ENCODE results near the gene LVRN. TPM values are rescaled to one million over a fixed set of nuclear protein-coding genes. Genes with fewer than 3 reads are reported as not detected.
"Not testable (repeated sequence)": the region's sequence is repeated elsewhere in the genome, so short reads cannot be mapped to it uniquely, and the experiment has no call there.

The LVRN gene, protein sequence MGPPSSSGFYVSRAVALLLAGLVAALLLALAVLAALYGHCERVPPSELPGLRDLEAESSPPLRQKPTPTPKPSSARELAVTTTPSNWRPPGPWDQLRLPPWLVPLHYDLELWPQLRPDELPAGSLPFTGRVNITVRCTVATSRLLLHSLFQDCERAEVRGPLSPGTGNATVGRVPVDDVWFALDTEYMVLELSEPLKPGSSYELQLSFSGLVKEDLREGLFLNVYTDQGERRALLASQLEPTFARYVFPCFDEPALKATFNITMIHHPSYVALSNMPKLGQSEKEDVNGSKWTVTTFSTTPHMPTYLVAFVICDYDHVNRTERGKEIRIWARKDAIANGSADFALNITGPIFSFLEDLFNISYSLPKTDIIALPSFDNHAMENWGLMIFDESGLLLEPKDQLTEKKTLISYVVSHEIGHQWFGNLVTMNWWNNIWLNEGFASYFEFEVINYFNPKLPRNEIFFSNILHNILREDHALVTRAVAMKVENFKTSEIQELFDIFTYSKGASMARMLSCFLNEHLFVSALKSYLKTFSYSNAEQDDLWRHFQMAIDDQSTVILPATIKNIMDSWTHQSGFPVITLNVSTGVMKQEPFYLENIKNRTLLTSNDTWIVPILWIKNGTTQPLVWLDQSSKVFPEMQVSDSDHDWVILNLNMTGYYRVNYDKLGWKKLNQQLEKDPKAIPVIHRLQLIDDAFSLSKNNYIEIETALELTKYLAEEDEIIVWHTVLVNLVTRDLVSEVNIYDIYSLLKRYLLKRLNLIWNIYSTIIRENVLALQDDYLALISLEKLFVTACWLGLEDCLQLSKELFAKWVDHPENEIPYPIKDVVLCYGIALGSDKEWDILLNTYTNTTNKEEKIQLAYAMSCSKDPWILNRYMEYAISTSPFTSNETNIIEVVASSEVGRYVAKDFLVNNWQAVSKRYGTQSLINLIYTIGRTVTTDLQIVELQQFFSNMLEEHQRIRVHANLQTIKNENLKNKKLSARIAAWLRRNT
- total RNA-seq: 15.9 TPM
- long read RNA-seq, full-length matches to known transcripts: 1 of 31 reads
- long read RNA-seq, partial matches to known transcripts: 9 of 31 reads
- long read RNA-seq, other reads (novel, unspliced or antisense): 21 of 31 reads

DNA sequence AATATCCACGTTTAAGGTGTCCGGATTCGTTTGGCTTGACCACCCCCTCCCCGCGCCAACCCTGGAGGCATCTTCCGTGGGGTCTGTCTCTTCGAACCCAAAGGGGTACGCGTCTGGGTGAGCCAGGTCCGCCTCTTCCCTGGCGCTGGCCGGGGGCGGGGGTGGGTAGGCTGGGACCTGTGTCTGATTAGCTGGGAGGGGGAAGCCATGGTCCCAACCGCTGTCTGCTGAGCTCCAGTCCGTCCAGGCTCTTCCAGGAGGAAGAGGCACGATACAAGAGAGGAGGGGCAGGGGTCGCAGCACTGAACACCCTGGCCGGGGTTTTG is at the start of gene LVRN:
Gene LVRN, plus strand, starts transcription at position 237 of the 326 bp plus-strand sequence. CDS start 143 bp downstream, outside the sequence.
- DNase-seq (ENCODE audit: low spot score): no peak

DNA sequence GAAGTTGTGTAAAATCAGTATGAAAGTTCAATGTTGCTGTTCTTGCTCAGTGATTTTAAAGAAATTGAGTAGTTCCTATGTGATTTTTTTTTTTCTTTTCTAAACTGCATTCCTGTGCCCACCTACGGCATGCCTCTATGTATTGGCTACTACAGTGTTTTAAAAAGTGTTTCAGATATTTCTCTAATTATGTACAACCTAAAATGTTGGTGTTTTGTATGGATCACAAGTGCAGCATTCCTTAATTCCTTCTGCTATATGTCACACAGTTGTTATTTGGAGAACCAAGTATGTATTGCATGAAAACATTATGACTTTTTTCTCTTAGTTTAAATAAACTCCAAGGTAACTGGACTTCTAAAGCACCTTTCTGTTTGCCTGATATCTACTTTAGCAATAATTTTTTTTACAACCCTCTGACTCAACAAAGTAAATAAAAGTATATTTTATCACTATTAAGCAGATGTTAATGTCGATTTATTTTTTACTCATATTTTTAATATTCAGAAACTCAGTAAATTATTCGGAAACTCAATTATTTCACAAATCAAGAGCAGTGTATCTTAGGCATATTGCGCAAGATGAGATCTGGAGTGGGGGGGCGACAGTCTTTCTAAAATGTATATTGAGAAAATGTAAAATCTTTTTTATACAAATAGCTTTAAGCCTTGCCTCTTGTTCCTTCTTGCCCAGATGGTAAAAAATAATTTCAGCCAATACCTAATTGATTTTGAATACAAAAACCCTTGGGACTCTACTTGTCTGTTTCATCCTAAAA is 48.5 kb upstream of the LVRN start:
- not testable (repeated sequence) for DNase-seq (ENCODE audit: low spot score)

DNA sequence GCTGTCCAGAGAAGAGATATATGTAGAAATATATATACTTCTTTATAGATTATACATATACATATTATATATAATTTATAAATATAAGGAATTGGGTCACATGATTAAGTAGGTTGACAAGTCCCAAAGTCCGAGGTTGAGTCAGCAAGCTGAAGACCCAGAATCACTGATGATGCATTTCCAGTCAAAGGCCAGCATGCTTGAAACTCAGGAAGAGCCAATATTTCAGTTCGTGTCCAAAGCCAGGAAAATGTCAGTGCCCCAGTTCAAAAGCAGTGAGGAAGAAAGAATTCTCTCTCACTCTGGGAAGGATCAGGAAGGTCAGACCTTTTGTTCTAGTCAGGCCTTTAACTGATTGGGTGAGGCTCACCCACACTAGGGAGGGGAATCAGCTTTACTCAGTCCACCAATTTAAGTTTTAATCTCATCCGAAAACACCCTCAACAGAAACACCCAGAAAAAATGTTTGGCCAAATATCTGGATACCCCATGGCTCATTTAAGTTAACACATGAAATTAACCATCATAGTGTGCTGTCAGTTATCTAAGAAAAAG is 42.0 kb upstream of the LVRN start:
- DNase-seq (ENCODE audit: low spot score): no peak

DNA sequence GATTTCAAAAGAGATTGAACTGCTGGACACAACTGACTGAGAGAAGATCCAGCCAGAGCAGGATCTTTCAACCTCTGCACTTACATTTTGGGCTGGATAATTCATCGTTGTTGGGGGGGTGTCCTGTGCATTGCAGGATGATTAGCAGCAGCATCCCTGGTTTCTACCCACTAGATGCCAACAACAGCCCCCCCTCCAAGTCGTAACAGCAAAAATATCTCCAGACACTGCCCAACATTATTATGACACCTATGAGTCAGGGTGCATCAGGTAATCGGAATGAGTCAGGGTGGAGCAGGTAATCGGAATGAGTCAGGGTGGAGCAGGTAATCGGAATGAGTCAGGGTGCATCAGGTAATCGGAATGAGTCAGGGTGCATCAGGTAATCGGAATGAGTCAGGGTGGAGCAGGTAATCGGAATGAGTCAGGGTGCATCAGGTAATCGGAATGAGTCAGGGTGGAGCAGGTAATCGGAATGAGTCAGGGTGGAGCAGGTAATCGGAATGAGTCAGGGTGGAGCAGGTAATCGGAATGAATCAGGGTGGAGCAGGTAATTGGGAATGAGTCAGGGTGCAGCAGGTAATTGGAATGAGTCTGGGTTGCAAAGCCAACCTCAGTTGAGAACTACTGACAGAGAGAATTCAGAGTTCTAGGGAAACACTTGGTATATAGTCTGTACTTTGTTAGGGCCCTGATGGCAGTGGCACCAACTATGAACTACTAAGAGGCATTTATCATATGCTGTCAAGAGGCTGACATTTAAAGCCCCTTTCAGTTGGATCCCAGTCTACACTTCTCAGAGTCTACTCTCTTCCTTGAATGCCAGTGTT is 33.5 kb upstream of the LVRN start:
- DNase-seq (ENCODE audit: low spot score): not testable (repeated sequence)

DNA sequence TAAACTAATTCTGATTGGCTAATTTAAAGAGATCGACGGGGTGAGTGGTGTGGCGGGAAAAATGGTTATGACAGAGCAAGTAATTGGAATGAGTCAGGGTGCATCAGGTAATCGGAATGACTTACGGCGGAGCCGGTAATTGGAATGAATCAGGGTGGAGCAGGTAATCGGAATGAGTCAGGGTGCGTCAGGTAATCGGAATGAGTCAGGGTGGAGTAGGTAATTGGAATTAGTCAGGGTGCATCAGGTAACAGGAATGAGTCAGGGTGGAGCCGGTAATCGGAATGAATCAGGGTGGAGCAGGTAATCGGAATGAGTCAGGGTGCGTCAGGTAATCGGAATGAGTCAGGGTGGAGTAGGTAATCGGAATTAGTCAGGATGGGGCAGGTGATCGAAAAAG is 32.1 kb upstream of the LVRN start:
- DNase-seq (ENCODE audit: low spot score): not testable (repeated sequence)

DNA sequence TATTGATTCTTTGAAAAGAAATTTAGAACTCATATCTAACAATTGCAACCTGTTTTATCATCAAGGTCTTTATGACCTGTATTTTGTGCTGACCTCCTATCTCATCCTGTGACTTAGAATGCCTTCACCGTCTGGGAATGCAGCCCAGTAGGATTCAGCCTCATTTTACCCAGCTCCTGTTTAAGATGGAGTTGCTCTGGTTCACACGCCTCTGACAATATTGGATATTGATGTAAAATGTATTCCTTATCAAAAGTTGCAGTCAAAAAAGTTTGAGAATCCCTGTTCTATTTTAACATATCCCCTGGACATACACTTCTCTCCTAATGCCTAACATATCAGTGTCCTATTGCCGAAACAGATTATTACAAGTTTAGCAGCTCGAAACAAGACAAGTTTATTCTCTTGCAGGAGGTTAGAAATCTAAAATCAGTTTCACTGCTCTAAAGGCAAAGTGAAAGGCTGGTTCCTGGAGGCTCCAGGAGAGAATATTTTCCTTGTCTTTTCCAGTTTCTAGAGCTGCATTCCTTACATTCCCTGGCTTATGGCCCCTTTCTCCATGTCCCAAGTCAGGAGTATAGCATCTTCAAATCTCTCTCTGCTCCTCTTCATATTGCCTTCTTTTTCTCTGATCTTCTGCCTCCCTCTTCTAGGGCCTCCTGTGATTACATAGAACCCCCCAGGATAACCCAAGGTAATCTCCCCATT is 31.5 kb upstream of the LVRN start:
- no peak for DNase-seq (ENCODE audit: low spot score)

DNA sequence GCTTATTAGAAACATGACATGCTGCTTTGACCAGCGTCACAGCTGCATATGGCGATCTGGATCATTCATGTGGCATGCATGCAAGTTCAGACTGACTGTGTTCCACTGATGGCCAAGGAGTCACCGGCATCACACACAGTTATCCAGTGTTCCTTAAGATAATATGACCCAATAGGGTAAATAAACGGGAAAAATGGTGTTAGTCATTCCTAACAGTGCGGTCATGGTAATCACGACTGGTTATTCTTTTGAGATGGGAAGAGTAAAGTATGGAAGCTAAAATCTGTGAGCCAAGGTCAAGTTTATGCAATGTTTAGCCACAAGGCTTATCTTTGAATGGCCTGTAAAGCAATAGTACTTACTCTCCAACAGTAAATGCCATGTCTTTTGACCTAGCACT is 29.3 kb upstream of the LVRN start:
- DNase-seq (ENCODE audit: low spot score): no peak

DNA sequence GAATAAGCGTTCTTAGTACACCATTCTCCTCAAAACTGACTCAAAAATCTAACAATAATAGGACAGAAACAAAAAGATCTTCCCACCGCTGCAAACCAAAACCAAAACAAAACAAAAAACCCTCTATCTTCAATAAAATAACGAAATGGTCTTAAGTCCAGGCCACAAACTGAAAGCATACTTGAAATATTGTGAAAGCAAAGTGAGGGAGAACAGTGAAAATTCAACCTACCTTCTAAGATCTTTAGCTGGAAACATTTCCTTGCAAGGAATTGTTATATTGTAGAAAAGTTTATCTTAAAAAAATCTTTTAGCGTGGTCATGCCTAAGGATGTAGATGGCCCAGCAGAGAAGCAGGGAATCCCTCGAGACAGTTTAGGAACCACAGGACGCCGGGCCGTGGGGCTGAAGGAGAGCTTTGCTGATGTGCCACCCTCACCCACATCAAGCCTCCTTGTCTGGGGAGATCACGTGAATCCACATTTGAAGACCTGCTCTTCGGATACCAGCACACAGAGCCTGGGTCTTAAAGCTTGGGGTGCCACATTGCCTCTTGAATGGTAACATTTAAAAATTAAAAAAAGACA is 27.8 kb upstream of the LVRN start:
- no peak for DNase-seq (ENCODE audit: low spot score)

DNA sequence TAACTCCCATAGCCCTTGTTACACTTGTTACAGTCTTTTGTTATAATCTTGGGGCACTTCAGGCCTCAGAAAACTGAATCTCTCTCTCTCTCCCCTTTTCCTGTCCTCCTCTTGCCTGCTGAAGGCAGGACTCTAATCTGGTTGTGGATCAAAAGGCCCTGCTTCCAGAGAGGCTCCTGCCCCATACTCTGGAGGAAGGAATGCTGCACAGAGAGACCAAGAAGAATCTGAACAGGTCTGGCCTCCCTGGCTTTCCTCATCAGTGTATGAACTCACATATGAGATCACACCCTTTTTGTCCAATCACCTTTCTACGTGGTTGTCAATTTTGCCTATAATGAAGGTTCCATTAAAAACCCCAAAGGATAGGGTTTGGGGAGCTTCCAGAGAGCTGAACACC is 26.2 kb upstream of the LVRN start:
- no peak for DNase-seq (ENCODE audit: low spot score)

DNA sequence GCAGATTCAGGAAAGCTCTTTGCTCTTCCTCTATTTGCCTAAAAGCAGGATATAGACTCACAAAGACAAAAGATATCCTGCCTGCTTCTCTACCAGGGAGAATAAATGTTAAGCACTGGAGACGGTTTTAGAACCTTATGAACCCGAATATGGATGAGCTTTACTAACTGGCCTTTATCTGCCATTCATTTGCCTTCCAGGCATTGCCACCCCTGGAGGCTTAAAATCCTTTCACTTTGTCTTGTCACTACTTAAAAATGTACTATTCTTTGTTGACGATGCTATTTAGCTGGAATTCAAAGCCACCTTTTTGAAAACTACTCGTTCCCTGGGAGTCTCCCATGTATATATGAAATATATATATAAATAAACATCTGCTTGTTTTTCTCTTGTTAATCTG is 23.2 kb upstream of the LVRN start:
- no peak for DNase-seq (ENCODE audit: low spot score)

DNA sequence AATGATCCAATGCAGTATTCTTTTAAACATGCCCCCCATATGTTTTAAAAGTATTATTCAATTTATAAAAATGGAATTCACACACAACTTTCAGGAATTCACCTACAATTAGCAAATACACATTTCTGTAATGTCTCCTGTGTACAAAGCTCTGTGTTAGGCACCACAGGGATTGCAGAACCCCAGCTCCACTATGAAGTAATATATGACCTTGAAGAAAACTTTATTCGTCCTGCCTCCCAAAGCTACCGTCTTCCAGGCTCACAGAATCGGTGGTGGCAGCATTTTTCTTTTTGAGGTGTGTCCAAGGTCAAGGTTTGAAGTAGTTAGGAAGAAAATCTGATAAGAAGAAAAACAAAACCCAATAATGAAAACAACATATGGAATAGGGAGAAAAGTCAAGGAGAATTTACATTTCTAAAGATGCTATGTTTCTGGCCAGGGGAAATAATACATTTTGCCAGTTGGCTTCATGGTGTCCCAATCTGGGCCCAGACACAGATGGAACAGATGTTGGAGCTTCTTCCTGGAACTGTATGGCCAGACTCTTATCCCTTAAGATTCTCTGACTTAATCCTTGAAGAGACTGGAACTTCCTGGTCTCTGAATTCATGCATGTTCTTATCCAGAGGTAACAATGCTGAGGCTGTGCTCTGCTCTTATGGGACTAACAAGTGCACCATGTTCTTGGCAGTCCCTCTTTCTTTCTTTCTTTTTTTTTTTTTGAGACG is 22.0 kb upstream of the LVRN start:
- DNase-seq (ENCODE audit: low spot score): no peak

DNA sequence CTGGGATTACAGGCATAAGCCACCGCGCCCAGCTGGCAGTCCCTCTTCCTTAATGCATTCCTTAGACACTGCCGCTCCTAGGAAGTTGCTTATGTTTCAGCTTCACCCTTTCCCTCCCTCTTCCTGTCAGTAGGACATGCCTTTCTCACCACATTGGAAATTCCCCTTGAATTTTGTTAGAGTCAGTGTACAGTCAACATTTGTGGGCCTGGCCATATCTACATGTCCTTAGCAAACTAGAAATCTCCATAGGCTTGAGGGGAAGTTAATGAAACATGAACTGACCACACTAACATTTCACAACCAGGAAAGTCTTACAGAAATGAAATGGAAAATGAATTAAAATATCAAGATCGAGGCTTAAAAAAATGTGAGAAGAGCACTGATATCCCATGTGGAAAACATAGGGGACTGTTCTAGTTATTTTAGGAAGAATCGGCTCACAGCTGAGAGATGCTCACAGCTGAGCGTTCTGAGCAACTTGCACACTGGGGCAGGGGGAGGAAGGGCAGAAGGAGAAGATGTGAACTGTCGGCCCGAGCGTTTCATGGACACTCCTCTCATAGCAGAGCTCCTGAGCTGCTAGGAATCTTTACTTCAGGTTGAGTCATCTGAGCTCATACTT is 21.1 kb upstream of the LVRN start:
- DNase-seq (ENCODE audit: low spot score): no peak

DNA sequence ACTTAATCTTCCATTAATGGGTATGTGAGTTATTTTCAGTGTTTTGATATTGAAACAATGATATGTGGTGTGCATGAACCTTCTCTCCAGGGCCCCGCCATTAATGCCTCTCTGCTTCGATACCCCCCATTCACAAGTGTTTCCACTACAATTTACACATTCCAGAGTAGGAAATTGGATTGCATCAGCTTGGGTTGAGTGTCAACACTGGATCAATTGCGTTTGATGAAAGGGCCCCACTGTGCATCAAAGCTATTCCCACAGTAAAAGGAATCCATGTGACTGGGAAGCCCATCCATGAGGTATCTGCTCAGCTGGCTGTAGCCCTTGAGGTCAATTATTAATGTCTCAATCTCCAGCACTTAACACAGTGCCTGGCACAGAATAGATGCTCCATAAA is 17.8 kb upstream of the LVRN start:
- DNase-seq (ENCODE audit: low spot score): no peak

DNA sequence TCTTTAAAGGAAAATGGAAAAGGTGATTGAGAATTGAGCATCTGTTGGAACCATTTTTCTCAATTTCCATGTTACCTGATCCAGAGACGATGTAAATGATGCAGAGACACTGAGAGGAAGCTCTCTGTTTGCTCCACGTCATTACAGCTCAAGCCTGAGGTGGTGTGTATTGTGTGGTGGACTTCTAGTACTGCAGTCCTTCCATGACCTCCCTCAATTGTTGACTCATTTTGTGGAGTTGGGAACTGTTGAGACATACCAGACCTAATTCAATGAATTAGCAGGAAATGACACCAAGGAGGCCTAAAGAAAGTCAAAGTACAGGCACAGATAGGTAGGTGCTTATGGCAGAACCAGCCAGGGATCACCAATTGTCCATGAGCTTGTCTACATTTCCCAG is 15.6 kb upstream of the LVRN start:
- no peak for DNase-seq (ENCODE audit: low spot score)

DNA sequence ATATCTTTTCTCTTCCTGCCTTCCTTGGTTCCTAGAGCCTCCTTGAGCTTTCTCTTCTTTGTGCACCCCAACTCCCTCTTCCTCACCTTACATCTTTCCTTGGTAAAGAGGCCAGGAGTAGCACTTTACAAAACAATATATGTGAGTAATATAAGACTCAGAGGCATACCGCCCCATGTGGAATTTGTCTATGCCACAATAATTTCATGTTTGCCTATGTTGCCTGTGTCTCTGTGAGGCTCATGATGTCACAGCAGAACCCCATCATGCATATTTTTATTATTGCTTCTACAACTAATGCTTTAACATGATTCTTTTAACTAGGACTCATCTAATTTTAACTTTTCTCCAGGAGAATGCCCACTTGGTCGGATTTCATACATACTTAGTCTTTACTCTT is 15.0 kb upstream of the LVRN start:
- DNase-seq (ENCODE audit: low spot score): no peak

DNA sequence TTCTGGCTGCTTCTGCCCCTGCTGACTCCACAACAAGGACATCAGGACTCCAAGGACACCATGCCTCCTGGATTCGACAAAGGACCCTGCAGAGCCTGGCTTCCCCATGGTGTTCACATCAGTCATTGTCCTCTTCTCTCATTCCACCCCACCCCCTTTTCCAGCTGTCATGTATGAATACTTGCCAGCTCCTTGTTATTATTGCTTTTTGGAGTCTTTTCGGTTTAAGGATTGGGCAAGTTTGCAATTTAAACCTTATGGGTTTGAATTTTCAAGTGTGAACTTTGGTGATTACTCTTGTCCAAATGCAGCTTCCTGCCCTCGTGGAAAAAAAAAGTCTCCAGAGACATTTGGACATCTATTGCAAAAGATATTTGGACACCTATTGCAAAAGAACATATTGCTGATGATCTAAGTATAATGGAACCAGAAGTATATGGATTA is 14.2 kb upstream of the LVRN start:
- DNase-seq (ENCODE audit: low spot score): no peak

DNA sequence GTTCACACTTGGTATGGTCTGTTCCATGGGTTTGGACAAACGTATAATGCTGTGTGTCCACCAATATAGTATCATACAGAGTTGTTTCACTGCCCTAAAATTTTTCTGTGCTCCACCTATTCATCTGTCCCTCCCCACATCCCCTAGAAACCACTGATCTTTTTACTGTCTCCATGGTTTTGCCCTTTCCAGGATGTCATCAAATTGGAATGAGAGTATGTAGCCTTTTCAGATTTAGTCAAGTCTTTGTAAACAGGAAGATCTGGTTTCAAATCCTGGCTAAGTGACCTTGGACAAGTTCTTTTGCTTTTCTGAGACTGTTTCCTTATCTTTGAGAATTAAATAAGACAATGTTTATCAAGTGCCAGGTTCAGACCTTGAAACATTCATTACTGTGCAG is 13.2 kb upstream of the LVRN start:
- no peak for DNase-seq (ENCODE audit: low spot score)

DNA sequence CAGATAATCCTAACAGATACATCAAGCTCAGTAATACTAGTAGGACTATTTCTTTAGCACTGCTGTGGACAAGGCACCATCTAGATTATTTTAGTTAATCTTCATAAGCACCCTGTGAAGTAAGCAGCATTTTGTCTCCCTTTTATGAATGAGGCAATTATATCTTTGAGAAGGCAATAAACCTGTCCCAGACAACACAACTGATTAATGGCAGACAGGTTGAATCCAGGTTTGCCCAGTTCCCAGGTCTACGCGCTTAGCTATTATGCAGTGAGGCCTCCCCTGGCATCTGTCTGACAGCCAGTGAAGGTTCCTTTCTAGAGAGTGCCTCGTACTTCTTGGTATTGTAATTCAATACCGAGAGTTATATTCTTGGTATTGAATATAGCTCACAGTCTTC is 9.7 kb upstream of the LVRN start:
- no peak for DNase-seq (ENCODE audit: low spot score)
